T-helper 22 cell (primary cell): ENCODE data around the gene PGA4.
"Not testable (repeated sequence)": the region's sequence is repeated elsewhere in the genome, so short reads cannot be mapped to it uniquely, and the experiment has no call there.

Experiments used
- DNase-seq: peaks from one replicate; pipeline ENCODE4 v3.0.0-alpha.2; 2020; ENCODE audit warnings: low read depth

The PGA4 gene

DNA sequence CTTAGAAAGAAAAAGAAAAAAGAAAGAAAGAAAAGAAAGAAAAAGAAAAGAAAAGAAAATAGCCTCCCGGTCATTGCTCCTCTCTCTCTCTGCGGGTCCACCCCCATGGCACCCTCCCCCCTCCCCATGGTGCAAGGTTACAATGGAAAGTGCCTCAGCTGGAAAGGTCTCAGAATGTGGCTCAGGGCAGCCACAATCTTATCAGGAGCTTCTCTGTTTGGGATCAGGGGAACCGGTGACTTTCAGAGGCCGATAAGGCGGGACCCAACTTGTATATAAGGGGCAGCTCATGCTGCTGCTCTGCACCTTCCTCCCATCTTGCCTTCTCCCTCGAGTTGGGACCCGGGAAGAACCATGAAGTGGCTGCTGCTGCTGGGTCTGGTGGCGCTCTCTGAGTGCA lies at the start of gene PGA4:
Gene PGA4 (plus strand): TSS at position 301 of the 400 bp plus-strand sequence. CDS start 54 bp downstream, at position 355.
- not testable (repeated sequence) for DNase-seq

DNA sequence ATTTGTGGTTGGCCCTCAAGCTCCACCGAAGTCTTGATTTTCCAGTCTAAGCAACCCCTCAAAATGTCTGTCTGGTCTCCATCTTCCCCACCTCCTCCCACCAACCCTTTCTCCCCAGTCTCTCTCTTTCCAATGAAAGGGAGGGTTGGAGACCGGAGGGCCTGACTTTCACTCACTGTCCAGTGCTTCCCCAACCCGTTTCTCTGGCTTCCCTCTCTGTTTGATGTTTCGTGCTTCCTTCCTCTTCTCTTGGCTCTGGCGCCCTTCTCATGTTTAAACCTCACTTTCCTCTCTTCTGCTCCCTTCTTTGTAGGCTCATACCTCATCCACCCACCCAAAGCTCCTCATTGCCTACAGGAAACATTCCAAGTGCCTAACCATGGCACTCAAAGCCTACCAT lies 49.8 kb upstream of the PGA4 start:
- no peak for DNase-seq

GRCh38 chr11:61172888-61173287 lies 49.3 kb upstream of the PGA4 start:
- no peak for DNase-seq

DNA sequence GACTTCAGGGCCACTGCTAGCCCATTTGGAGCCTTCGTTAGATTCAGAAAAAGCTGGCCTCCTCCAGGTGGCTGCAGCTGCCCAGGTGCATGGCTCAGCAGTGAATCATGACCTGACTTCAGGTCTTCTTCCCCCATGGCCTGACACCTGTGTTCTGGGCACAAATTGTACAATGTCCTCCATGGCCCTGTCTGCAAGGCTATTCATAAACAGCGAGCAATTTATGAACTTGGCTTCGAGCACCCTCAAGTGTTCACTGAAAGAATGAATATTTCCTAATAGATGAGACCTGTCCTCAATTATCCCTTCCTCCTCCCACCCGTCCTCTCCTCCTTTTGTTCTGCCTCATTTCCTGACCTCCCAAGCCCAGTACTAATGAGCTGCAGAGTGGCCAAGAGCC lies 48.7 kb upstream of the PGA4 start:
- DNase-seq = no peak

- no peak for DNase-seq
Measured at GRCh38 chr11:61174273-61174672, 47.9 kb upstream of the PGA4 start.

DNA sequence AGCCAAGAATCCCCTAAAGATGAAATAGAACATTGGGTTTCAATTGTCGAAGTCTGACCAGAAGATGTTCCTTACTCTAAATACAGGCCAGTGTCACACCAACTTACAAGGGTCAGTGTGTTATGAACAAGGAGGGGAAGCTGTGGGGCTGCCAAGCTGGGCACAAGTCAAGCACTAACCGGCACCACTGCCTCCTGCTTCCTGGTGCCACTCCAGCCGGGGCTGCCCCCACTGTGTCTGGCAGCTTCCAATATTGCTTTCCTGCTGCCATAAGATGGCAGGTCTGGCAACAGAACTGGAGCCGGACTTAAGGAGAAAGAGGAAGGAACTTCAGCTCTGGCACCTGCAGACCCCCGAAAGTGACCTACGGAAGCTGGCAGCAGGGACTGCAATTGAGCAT lies 47.2 kb upstream of the PGA4 start:
- DNase-seq = no peak

GRCh38 chr11:61176446-61176845 lies 45.7 kb upstream of the PGA4 start:
- no peak for DNase-seq

DNA sequence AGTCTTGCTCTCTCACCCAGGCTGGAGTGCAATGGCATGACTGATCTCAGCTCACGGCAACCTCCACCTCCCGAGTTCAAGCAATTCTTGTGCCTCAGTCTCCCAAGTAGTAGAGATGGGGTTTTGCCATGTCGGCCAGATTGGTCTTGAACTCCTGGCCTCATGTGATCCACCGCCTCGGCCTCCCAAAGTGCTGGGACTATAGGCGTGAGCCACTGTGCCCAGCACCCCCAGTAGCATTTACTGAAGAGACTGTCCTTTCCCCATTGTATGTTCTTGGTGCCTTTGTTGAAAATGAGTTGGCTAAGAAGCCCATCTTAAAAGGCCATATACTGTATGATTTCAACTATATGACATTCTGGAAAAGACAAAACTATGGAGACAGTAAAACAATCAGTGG lies 41.9 kb upstream of the PGA4 start:
- DNase-seq = not testable (repeated sequence)

DNA sequence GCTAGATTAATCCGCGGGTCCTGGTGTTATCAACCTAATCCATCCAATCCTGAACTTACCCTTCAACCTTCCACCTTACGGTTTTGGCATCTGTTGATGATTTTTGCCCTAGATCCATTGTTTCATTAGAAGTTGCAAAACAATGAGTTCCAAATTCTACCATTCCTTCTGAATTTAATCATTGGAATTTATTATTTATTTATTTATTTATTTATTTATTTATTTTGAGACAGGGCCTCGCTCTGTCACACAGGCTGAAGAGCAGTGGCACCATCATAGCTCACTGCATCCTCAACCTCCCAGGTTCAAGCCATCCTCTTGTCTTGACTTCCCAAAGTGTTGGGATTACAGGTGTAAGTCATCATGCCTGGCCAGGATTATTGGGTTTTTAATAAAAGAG lies 40.7 kb upstream of the PGA4 start:
- no peak for DNase-seq

DNA sequence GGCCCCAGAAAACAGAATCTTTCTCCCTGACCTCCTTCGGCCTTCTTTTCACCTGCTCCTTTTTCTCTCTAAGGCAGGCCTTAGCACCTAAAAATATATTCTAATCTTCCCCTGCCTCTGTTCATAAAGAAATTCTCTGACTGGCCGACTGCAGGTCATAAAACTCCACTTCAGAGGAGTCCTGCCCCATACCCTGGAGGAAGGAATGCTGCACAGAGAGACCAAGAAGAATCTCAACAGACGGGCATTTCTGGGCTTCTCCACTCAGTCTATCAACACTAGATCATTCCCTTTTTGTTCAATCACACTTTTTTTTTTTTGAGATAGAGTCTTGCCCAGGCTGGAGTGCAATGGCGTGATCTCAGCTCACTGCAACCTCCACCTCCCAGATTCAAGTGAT lies 38.5 kb upstream of the PGA4 start:
- no peak for DNase-seq

DNA sequence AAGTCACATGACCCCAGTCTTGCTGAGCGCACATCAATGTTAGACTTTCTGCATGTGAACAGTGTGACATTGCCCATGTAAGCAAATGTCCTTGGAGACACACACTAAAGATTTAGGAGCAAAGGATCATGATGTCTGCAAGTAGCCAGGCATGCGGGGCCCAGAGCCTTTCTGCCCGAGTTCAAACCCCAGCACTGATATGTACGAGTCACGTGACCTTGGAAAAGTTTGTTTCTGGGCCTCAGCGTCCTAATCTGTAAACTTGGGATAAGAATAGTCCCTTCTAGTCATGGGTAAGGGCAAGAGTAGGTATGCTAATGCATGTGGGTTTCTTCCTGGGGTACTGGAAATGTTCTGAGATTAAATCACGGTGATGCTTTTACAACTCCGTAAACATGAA lies 35.6 kb upstream of the PGA4 start:
- DNase-seq = no peak

- DNase-seq = peak; percentile 44
Measured at GRCh38 chr11:61187505-61188130, 34.5 kb upstream of the PGA4 start.

- DNase-seq = no peak
Measured at GRCh38 chr11:61189933-61190332, 32.2 kb upstream of the PGA4 start.

DNA sequence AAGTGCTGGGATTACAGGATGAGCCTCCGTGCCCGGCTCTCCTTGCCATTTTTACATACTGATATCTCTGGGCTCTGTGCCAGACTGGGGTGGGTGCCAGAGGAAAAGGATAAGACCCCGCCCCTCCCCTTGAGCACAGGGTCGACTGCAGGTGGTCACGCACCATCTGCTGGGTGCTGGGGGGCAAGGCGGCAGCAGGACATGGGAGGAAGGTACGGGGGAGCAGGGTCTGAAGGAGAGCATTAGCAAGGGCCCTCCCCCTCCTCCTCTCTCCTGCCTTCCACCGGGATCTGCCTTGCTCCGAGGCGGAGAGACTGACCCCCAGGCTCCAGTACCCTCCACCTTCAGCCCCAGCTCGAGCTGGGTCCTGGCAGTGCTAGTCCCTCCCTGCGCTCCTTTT lies 28.6 kb upstream of the PGA4 start:
- DNase-seq = no peak

GRCh38 chr11:61194169-61194671 lies 27.9 kb upstream of the PGA4 start:
- no peak for DNase-seq

GRCh38 chr11:61194981-61195695 lies 27.0 kb upstream of the PGA4 start:
- no peak for DNase-seq

- DNase-seq = no peak
Measured at GRCh38 chr11:61195719-61196118, 26.4 kb upstream of the PGA4 start.

- no peak for DNase-seq
Measured at GRCh38 chr11:61198361-61198760, 23.8 kb upstream of the PGA4 start.

DNA sequence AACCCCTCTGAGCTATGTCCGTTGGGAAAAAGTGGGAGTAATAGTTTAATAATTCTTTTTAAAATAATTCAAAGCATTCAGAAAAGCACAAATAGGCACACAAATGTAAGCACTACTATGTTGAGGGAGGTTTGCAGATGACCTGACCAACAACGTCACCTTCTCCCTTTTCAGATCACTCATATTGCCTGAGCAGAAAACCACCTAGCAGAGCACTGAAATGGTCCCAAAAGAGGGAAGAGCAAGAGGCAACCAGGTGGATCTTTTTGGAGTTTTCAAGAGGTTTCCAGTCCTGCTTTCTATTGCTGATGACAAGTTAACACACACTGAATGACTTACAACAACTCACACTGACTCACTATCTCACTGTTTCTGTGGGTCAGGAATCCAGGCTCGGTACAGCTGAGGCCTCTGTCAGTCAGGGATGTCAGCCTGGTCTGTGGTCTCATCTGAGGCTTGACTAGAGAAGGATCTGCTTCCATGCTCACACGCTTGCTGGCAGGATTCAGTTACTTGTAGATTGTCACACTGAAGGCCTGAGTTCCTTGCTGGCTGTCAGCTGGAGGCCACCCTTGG lies 23.1 kb upstream of the PGA4 start:
- DNase-seq = no peak

DNA sequence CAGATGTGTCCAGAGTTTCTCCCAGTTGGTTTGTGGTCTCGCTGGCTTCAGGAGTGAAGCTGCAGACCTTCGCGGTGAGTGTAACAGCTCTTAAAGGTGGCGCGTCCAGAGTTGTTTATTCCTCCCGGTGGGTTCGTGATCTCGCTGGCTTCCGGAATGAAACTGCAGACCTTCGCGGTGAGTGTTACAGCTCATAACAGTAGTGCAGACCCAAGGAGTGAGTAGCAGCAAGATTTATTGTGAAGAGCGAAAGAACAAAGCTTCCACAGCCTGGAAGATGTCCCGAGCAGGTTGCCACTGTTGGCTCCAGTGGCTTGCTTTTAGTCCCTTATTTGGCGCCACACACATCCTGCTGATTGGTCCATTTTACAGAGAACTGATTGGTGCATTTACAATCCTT lies 20.7 kb upstream of the PGA4 start:
- no peak for DNase-seq

GRCh38 chr11:61202950-61203746 lies 19.0 kb upstream of the PGA4 start, which contains the start of gene PGA3:
Gene PGA3, plus strand, starts transcription at chr11:61203515. Its CDS starts 50 bp downstream, at chr11:61203565.
- not testable (repeated sequence) for DNase-seq

DNA sequence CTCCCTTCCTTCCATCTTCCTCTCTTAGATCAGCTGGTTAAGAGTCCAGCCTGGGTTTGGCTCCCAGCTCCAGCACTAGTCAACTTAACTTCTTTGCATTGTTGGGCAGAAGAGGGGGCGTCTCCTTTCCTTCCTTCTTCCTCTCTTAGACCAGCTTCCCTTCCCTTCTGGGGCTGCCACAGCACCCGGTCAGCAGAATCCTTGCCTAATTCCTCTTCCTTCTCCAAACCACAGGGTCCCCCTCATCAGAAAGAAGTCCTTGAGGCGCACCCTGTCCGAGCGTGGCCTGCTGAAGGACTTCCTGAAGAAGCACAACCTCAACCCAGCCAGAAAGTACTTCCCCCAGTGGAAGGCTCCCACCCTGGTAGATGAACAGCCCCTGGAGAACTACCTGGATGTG lies 18.3 kb upstream of the PGA4 start:
- not testable (repeated sequence) for DNase-seq
